ACHN (cell line): ENCODE data around the gene CST7.

Source experiments
- DNase-seq: peaks from one replicate; pipeline ENCODE4 v3.0.0-alpha.2; 2015
- in situ Hi-C: cut with HindIII; loops from 2 replicates; pipeline ENCODE4 v1.10.0; 2017; ENCODE audit warnings: low sequenced_read_pairs, low pct_ligation_motif_present, low pct_unique_long_range_greater_than_20kb

CST7 gene

DNA sequence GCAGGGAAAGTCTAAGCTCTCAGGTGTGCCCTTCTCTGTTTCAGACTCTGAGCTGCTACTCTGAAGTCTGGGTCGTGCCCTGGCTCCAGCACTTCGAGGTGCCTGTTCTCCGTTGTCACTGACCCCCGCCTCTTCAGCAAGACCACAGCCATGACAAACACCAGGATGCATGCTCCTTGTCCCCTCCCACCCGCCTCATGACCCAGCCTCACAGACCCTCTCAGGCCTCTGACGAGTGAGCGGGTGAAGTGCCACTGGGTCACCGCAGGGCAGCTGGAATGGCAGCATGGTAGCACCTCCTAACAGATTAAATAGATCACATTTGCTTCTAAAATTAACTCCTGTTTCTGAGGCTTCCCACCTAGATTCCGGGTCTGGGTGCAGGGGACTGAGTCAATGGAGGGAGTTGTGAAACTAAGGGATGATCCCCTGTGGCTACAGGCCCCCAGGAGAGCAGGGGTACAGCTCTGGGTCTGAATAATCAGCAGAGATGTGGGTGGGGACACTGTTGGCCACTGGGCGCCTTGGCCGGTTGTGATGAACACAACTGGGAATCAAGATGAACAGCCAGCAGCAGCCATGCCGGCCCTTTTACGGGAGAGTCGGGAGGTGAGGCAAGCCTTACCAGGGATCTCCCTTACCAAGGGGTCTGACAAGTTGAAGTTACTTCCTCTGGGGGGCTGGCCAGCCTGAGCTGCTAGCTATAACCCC is 10.7 kb downstream of the CST7 start:
- DNase-seq, result no peak
- in situ Hi-C loops, result no loop called here

DNA sequence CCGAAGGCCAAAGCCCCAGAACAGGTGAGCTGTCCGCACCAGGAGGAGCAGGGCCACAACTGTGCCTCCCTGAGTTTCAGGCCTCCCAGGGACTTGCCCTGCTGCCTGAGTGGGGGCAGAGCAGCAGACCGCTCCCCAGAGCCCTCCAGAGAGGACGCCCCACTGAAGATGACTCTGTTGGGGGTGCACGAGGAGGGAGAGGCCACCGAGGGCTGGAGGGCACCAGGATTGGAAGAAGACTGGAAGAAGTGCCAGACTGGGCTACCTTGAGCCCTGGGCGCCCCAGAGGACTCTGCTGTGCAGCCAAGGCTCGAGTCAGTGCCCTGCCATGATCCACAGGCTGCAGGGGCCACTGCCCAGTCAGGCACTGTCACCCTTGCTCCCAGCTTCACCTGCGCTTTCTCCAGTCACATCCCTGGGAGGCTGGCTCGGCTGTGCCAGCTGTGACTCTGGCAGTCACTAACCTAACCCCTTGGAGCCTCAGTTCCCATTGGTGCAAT is 11.3 kb downstream of the CST7 start:
- in situ Hi-C loops, result no loop called here

GRCh38 chr20:24960861-24961260 is 11.8 kb downstream of the CST7 start:
- in situ Hi-C loops, result no loop called here
- DNase-seq, result no peak

More for the DNA sequence above, 11.3 kb downstream of the CST7 start:
- DNase-seq, result no peak

DNA sequence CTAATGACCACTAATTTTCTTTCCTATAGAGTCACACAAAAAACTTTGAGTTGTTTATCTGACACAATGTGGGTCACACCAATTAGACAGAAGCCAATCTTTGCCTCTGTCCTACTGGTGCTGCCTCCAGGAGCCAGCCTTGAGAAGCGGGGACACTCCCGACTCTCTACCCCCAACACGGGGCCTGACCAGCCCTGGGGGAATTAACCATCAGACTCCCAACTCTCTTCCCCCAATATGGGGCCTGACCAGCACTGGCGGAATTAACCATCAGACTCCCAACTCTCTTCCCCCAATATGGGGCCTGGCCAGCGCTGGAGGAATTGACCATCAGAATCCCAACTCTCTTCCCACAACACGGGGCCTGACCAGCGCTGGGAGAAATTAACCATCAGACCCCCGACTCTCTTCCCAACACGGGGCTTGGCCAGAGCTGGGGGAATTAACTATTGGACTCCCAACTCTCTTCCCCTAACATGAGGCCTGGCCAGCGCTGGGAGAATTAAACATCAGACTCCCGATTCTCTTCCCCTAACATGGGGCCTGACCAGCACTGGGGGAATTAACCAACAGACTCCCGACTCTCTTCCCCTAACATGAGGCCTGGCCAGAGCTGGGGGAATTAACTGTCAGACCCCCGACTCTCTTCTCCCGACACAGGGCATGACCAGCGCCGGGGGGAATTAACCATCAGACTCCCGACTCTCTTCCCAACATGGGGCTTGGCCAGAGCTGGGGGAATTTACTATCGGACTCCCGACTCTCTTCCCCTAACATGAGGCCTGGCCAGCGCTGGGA is 12.5 kb downstream of the CST7 start:
- no peak for DNase-seq
- in situ Hi-C loops, result no loop called here

DNA sequence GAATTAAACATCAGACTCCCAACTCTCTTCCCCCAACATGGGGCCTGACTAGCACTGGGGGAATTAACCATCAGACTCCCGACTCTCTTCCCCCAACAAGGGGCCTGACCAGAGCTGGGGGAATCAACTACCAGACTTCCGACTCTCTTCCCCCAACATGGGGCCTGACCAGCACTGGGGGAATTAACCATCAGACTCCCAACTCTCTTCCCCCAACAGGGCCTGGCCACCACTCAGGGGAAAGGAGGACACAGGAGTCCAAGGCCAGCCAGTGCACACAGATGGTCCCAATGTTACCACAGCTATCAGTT is 13.1 kb downstream of the CST7 start:
- in situ Hi-C loops, result no loop called here
- DNase-seq, result no peak

DNA sequence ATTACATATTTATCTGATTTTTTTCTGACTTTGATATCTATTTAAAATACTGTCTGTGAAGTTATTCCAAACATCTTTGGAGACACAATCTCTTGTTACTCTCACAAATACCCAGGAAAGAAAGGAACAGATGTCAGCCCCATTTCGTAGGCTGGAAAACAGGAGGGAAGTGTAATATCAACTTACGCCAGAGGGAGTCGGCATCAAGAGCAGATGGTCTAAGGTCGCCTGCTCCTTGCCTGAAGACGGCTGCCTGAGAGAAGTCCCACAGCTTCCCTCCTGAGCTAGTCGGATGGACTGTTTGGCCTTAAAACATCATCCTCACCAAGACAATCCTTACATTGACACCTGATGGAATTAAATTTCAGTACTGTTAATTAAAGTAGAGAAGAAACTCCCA is 13.4 kb downstream of the CST7 start:
- DNase-seq, result no peak
- in situ Hi-C loops, result no loop called here

DNA sequence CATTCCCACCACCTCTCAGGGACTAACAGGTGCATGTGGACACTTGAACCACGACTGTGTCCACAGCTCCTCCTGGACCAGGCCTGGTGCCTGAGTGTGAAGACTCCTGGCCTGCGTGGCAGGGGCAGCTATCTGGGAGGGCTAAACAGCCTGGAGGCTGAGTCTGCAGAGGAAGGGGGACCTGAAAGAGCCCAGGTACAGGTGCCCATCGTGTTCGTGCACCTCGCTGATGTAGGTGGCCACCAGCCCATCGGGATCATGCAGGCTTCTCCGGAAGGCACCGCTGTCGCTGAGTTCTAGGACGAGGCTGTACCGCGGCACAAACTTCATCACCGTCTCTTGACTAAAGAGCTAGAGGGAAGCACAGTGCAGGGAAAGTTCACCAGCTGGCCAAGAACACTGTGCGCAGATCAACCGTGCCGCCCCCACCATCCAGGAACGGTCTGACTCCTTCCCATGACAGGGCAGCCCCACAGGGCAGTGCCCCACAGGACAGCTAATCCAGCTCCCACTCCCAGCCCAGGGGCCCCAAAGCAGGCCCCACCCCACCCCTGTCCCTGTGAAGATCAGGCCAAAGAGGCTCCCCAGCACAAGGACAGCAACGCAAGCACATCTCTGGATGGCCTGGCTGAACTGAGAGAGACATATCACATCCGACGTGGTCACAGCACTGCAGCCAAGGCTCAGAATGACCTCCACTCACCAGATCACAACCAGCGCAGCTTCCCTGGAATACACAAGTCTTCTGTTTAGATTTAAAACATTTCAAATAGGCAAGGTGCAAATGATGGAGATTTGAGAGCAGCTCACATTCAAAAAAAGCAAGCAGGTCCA is 14.8 kb downstream of the CST7 start:
- in situ Hi-C loops, result no loop called here
- DNase-seq, result no peak

GRCh38 chr20:24964506-24964840 is 15.4 kb downstream of the CST7 start:
- no peak for DNase-seq
- in situ Hi-C loops, result no loop called here

- no peak for DNase-seq
Observed at GRCh38 chr20:24965065-24965919, 16.2 kb downstream of the CST7 start.

GRCh38 chr20:24966317-24967012 is 17.4 kb downstream of the CST7 start:
- in situ Hi-C loops, result no loop called here
- no peak for DNase-seq

More at GRCh38 chr20:24965065-24965919, 16.2 kb downstream of the CST7 start:
- in situ Hi-C loops, result no loop called here

GRCh38 chr20:24968278-24968800 is 19.3 kb downstream of the CST7 start:
- in situ Hi-C loops, result no loop called here
- no peak for DNase-seq

DNA sequence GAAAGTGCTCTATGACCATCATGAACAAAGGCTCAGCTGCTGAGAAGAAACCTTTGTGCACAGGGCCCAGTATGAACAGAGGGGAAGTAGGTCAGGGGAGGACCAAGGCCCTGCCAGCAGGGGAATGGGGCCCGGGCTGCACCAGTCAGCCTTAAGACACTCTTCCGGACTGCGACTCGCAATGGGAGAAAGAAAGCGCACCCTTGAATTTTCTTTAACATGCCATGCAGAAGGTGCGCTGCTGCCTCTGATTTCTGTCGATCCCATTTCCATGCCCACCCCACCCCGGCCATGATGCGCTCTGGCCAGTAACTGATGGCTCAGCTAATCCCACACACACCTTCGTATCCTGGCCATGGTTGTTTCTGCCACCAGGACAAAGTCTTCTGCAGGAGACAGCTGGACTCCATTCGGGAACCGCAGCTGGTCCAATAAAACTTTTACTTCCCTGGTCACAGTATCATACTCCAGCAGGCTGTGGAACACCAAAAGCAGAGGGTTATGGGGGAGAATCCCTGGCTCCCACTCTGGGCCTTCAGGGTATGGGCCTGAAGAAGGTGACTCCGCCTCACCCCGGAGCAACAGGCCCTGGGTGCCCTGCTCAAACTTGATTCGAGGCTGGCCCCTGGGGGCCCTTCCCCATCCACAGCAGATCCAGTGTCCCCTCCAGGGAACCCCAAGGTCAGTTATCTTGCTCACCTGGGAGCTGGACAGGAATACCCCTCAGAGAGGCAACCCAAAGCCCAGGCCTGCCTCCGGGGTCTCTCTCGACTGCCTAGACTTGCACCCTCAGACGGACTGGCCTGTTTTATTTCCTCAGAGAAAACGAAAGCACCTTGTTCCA is 20.3 kb downstream of the CST7 start:
- in situ Hi-C loops, result no loop called here

DNA sequence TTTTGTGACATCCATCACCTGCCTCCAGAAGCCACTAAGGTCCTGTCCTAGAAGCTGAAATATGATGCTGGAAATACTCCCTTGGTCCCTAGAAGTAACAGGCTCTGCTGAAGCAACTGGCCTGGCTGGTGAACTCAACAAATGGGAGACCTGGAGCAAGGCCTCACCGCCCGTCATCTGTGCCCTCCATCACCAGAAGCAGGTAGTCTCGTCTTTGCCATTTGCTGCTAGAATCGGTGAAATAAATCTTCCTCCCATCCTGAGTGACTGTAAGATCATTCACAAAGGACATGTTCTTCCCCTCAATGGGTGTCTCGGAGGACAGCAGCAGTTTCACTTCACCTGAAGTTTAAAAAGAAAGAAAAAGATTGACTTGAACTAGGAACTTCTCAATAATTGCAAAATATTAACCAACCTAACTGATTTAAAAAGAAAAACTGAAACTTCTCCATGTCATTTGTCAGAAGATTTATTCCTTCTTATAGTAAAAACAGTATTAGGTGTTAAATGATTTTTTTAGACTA is 21.0 kb downstream of the CST7 start:
- in situ Hi-C loops, result no loop called here
- DNase-seq, result no peak

More for the DNA sequence above, 20.3 kb downstream of the CST7 start:
- DNase-seq, result no peak

DNA sequence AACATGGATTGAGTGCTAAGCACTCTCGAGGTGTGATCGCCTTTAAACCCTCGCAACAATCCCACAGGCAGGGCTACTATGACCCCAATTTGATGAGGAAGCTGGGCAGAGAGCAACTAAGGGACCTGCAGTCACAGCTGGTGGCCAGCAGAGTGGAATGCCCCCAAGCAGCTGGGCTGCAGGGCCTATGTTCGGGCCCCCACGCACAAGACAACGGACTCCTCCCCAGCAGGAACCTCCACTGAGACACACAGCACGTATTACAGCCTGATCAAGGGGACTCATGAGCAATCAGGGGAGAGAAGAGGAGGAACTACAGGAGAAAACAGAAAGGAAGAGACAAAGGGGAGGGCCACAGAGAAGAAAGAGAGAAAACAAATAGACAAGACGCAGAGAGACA is 21.7 kb downstream of the CST7 start:
- in situ Hi-C loops, result no loop called here
- DNase-seq, result no peak

DNA sequence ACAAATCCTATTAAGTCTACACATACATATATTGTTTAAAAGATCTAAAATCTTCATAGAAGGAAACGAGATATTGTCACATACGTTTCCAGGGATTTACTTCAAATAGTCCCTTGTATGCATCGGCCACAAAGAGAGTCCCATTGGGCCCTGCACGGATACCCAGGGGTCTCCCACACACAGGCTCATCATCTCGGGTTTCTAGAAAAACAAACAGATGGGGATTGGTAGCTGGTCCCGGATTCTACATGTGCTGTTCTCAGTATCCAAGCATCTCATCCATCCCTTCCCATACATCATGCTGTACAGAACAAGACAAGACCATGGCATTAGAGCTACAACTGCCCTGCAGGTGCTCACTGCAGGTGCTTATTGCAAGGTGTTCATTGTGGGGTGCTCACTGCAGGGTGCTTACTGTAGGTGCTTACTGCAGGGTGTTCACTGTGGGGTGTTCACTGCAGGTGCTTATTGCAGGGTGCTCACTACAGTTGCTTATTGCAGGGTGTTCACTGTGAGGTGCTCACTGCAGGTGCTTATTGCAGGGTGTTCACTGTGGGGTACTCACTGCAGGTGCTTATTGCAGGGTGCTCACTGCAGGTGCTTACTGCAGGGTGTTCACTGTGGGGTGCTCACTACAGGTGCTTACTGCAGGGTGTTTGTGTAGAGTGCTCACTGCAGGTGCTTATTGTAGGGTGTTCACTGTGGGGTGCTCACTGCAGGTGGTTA is 22.5 kb downstream of the CST7 start:
- in situ Hi-C loops, result no loop called here
- no peak for DNase-seq

- in situ Hi-C loops, result no loop called here
Observed at GRCh38 chr20:24972341-24972740, 23.3 kb downstream of the CST7 start.

More at GRCh38 chr20:24972341-24972740, 23.3 kb downstream of the CST7 start:
- no peak for DNase-seq
